IPS DF 6.9 (cell line): ENCODE measurements around the gene METTL8.

ENCODE experiments used
- DNase-seq: peaks from one replicate; pipeline ENCODE4 v3.0.0-alpha.2; 2013; ENCODE audit warnings: low read depth, low spot score
- H3K27ac ChIP-seq: one replicate; pipeline ENCODE4 v1.5.1; 2013; ENCODE audit warnings: low read length, control low read depth
- H3K27me3 ChIP-seq: 2 replicates; pipeline ENCODE4 v1.6.1; 2013; ENCODE audit warnings: mild to moderate bottlenecking, low read length; ENCODE audit not compliant: control insufficient read depth, insufficient read depth
- H3K36me3 ChIP-seq: 2 replicates; pipeline ENCODE4 v1.6.1; 2013; ENCODE audit warnings: low read length; ENCODE audit not compliant: control insufficient read depth, insufficient read depth
- H3K4me1 ChIP-seq: 2 replicates; pipeline ENCODE4 v1.6.1; 2013; ENCODE audit warnings: low read length; ENCODE audit not compliant: control insufficient read depth, insufficient read depth
- H3K4me3 ChIP-seq: 2 replicates; pipeline ENCODE4 v1.5.1; 2013; ENCODE audit warnings: mild to moderate bottlenecking, low read length
- H3K9me3 ChIP-seq: 2 replicates; pipeline ENCODE4 v1.6.1; 2013; ENCODE audit warnings: low read length, inconsistent platforms; ENCODE audit not compliant: control insufficient read depth, insufficient read depth
- WGBS: extraction: QIAGEN DNeasy Blood & Tissue Kit; methylation state at CpG from one replicate; pipeline ENCODE4 v1.1.7; 2013; ENCODE audit warnings: mixed read lengths, missing lambda C conversion rate; ENCODE audit not compliant: insufficient read length, insufficient coverage; 5-methylcytosine and 5-hydroxymethylcytosine counted together

Gene METTL8

DNA sequence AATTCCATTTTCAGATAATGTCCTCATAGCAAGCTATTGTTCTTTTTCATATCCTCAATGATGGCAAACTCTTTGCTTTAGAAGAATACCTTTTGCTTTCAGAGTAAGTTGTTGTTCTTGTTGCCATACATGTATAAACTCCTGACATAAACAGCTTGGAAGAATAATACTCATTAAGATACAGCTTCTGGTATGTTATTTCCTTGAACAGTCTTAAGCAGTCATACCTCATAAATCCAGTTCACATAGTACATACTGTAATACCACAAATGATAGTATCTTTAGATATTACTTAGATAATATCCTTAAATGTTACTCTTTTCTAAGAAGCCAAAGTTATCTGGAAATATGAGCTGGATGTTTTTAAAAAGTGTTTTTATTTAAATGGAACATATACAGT lies 23.2 kb downstream of the METTL8 start:
- Histone ChIP-seq H3K4me1 (peaks cover 10% of the 10 kb centered on the region; the same call in 1 of the 2 replicates), H3K9me3 (no peaks in the 10 kb centered on the region), H3K27me3 (no peaks in the 10 kb centered on the region), H3K36me3 (no peaks in the 10 kb centered on the region), H3K27ac (no peak overlapping the region), H3K4me3 (no peak overlapping the region)
- DNase-seq, result no peak

DNA sequence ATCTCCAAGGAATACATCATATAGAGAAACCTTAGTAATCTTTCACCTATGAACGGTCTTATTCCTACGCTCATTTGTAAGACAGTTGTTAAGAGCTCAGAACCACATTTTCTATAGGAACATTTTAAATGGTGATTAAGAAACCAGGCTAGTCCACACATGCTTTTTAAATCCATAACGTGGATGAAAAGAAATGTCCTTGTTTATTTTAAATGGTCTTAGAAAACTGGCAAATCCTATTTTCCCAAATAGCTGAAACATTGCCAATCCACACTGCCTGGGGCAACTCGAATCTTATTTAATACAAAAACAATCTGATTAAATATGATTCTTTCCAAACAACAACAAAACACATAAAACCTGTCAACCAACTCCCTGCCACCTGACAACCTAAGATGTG lies 23.7 kb downstream of the METTL8 start:
- DNase-seq, result no peak
- Histone ChIP-seq H3K4me1 (peaks cover 10% of the 10 kb centered on the region; the same call in 1 of the 2 replicates), H3K27ac (no peak overlapping the region), H3K4me3 (no peak overlapping the region), H3K27me3 (no peaks in the 10 kb centered on the region), H3K36me3 (no peaks in the 10 kb centered on the region), H3K9me3 (no peaks in the 10 kb centered on the region)
- no CpG with 5 or more reads among the region's 4 CpGs for WGBS

DNA sequence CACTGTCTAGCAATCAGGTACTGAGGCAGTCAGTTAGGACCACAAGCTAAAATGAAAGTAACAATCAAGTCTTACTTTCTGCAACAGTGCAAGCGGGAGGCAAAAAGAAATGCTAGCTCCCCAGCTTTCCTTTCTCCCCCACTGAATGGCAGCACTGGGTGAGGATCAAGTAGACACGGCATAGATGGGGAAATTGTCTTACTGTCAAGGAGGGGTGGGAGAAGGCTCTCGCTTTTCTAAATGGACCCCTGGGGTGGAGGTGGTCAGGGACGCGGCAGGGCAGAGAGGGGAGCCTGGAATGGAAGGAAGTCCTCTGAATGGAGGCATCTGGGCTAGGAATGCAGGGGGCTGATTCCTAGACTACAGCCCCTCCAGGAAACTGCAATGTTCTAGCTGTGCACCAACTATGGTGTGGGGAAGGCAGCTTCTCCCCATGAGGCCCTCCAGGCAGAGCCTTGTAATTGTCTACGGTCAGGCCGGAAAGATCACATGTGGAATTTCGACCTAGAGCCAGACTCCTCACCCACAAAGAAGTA lies 24.3 kb downstream of the METTL8 start:
- H3K9me3 ChIP-seq, result no peaks in the 10 kb centered on the region
- no peaks in the 10 kb centered on the region for H3K27me3 ChIP-seq
- H3K4me3 ChIP-seq, result no peak overlapping the region
- no peak overlapping the region for H3K27ac ChIP-seq
- H3K36me3 ChIP-seq, result no peaks in the 10 kb centered on the region
- no CpG with 5 or more reads among the region's 8 CpGs for WGBS
- DNase-seq, result no peak
- H3K4me1 ChIP-seq, result peaks cover 10% of the 10 kb centered on the region; the same call in 1 of the 2 replicates

DNA sequence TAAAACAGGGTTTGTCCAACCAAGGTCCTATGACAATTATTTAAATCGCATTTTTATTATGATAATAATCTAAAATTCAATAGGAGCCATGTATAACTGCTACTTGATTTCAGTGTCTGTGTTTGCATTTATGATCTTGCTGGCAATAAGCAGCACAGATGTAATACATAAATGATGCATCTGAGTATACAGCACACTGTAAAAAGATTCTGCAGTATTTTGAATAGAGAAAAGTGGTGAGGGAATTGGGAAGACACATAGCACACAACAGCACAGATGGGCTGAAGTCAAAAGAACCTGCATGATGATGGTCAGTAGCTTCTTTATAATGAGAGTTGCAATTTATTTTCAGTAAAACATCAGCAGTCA lies 26.1 kb downstream of the METTL8 start:
- Histone ChIP-seq H3K36me3 (no peaks in the 10 kb centered on the region), H3K4me1 (peaks cover 10% of the 10 kb centered on the region; the same call in 1 of the 2 replicates), H3K27ac (no peak overlapping the region), H3K4me3 (no peak overlapping the region), H3K9me3 (no peaks in the 10 kb centered on the region), H3K27me3 (no peaks in the 10 kb centered on the region)
- DNase-seq, result no peak
- no CpG with 5 or more reads among the region's 1 CpG for WGBS

DNA sequence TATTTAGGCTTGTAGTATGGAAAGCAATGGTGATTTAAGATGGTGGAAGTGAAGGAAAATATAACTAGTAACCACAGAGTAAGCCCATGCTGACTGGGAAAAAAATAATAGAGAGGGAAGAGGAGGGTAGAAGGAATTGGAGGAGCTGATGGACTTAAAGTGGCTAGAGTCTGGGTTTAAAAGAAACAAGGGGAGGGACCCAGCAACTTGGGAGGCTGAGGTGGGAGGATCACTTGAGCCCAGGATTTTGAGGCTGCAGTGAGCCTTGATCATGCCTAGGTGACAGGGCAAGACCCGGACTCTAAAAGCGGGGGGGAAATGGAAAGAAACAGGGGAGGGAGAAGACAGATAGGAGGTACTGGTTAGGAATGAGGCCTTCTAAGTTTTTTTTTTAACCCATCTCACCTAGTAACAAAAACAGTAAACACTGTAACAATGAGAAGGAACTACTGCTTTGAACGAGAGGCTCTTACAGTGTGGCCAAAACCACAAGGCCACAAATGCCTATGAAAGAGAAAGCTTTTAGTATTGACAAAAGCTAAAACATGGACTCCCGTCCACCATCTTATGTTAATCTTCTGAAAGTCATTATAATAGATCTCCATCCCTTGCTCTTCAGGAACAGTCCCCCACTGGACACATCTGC lies 26.6 kb downstream of the METTL8 start:
- WGBS, result no CpG with 5 or more reads among the region's 4 CpGs
- DNase-seq, result no peak
- Histone ChIP-seq H3K27ac (no peak overlapping the region), H3K4me1 (peaks cover 10% of the 10 kb centered on the region; the same call in 1 of the 2 replicates), H3K4me3 (no peak overlapping the region), H3K27me3 (no peaks in the 10 kb centered on the region), H3K36me3 (no peaks in the 10 kb centered on the region), H3K9me3 (no peaks in the 10 kb centered on the region; the same call in 1 of the 2 replicates)

DNA sequence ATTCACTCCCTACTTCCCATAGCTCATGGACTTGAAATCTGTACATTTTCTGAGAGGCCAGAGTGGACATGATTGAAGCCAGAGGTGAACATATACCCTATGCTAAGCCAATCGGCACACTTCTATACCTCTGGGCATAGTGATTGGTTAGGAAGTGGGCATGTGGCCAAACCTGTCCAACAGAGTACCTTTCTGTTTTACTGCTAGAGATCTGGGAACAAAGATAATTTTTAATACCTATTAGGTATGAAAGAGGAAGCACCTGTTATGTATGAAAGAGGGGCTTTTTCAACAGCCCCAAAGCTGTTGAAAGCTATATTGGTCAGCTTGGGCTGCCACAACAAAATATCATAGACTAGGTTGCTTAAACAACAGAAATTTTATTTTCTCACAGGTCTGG lies 27.7 kb downstream of the METTL8 start:
- Histone ChIP-seq H3K36me3 (no peaks in the 10 kb centered on the region), H3K27ac (no peak overlapping the region), H3K4me3 (no peak overlapping the region), H3K27me3 (no peaks in the 10 kb centered on the region), H3K4me1 (peaks cover 10% of the 10 kb centered on the region; the same call in 1 of the 2 replicates), H3K9me3 (no peaks in the 10 kb centered on the region; the same call in 1 of the 2 replicates)
- no CpG with 5 or more reads among the region's 1 CpG for WGBS
- DNase-seq, result no peak

DNA sequence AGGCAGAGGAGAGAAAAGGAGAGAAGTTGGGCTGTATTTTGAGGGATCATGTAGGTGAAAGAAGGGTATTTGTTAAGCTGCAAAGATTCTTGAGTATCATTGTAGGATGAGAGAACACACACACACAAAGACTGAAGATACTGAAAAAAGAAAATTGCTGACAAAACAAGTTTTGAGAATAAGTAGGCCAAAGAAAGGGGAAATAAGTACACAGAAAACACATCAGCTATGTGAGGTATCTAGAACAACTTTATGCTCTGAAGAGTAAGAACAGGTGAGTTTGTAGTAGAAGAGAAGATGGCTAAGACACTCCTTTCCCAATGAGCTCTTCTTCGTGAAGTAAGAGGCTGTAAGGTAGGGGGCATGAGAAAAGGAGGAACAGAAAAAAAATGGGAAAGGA lies 28.2 kb downstream of the METTL8 start:
- Histone ChIP-seq H3K9me3 (no peaks in the 10 kb centered on the region; the same call in 1 of the 2 replicates), H3K27me3 (no peaks in the 10 kb centered on the region), H3K4me3 (no peak overlapping the region), H3K4me1 (peaks cover 10% of the 10 kb centered on the region; the same call in 1 of the 2 replicates), H3K36me3 (no peaks in the 10 kb centered on the region), H3K27ac (no peak overlapping the region)
- no peak for DNase-seq
- no CpG with 5 or more reads among the region's 1 CpG for WGBS

DNA sequence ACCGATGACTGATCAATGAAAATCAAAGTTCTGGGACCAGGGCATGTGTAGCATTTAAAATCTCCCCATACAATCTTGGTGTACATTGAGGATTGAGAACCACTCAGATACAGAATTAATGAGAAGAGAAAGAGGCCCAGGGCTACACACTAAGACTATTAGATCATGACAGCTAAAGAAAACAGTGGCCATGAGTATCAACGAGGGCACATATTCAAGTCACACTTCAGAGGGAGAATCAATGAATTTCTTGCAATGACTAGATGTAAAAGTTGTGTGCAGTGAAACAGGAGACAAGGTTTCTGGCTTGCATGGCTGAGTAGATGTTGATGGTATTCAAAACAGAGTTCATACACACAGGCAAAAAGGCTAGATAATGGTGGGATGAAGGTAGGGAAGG lies 29.1 kb downstream of the METTL8 start:
- WGBS, result no CpG with 5 or more reads among the region's 2 CpGs

DNA sequence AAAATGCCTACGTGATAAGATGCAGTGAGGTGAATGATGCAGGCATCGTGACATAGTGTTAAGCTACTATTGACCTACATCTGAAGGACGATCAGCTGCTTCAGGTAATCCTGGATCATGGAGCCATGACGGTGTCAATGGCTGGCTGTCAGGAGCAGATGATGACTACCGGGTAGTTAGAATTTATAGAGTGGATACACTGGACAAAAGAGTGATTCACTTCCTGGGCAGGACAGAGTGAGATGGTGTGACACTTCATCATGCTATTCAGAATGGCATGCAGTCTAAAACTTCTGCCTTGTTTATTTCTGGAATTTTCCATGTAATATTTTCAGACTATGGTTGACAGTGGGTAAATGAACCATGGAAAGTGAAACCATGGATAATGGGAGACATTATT lies 29.5 kb downstream of the METTL8 start:
- no peaks in the 10 kb centered on the region for H3K27me3 ChIP-seq
- WGBS, result no CpG with 5 or more reads among the region's 5 CpGs
- H3K4me1 ChIP-seq, result peaks cover 6% of the 10 kb centered on the region; the same call in 1 of the 2 replicates
- H3K4me3 ChIP-seq, result no peak overlapping the region
- no peak for DNase-seq
- no peak overlapping the region for H3K27ac ChIP-seq
- no peaks in the 10 kb centered on the region; the same call in 1 of the 2 replicates for H3K9me3 ChIP-seq
- no peaks in the 10 kb centered on the region for H3K36me3 ChIP-seq

More for the DNA sequence above, 29.1 kb downstream of the METTL8 start:
- H3K36me3 ChIP-seq, result no peaks in the 10 kb centered on the region
- H3K27ac ChIP-seq, result no peak overlapping the region
- peaks cover 10% of the 10 kb centered on the region; the same call in 1 of the 2 replicates for H3K4me1 ChIP-seq
- DNase-seq, result no peak
- no peaks in the 10 kb centered on the region; the same call in 1 of the 2 replicates for H3K9me3 ChIP-seq
- H3K4me3 ChIP-seq, result no peak overlapping the region
- H3K27me3 ChIP-seq, result no peaks in the 10 kb centered on the region

DNA sequence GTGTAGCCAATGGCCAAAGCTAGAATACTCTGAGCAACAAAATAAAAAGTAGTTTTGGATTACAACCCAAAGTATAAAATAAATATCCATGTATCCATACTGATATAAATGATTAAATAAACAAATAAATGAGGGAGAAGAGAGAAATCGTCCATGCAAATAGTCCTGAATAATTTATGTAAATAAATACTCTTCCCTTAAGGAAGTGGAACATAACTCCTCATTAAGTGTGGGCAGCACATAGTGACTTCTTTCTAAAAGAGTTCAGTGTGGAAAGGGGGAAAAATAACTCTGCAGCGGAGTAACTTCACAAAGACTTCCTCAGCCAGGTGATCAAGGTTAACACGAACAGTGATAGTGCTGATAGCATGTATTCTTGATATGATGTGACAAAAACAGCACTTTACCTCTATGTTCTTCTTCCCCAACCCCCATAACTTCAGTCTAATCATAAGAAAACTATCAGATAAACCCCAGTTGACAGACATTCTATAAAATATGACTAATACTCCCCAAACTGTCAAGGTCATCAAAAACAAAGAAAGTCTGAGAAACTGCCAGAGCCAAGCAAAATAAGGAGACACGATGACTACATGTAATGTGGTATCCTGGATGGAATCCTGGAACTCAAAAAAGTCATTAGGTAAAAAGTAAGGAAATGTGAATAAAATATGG lies 30.7 kb downstream of the METTL8 start:
- Histone ChIP-seq H3K9me3 (no peaks in the 10 kb centered on the region; the same call in 1 of the 2 replicates), H3K27me3 (no peaks in the 10 kb centered on the region), H3K27ac (no peak overlapping the region), H3K4me3 (no peak overlapping the region), H3K36me3 (no peaks in the 10 kb centered on the region), H3K4me1 (peaks cover 3% of the 10 kb centered on the region; the same call in 1 of the 2 replicates)
- no peak for DNase-seq
- no CpG with 5 or more reads among the region's 4 CpGs for WGBS
